ENCODE results near the gene GNAS. TPM values are rescaled to one million over a fixed set of nuclear protein-coding genes. Genes with fewer than 3 reads are reported as not detected.

GNAS gene
- total RNA-seq, 1 donor from 2014 or later: 617 TPM

- ATAC-seq (peak; percentile 99), DNase-seq (ENCODE audit: low spot score) (peak; percentile 92)
- intact Hi-C loops (cut with DNase I): no loop called here
These were observed 55.0 kb downstream of the GNAS start for GRCh38 chr20:58907320-58908137.

DNA sequence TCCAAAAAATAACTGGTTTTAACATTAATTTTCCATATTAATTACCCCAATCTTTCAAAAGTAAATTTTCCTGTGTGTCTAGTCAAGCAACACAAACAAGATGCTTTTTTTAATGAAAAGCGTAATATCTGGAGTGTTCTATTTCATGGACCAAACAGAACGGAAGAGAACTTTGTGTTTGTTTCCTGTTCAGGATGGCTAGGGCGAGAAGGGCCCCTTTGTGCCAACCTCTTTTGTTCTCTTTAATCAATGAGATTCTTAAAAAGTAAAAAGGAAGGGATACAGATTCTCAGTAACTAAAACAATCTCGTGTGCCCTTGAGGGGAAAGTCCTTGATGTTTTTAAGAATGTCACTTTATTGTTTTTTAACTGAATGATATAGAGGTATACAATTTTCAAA lies 55.7 kb downstream of the GNAS start:
- ATAC-seq: no peak
- no peak for DNase-seq (ENCODE audit: low spot score)
- intact Hi-C loops (cut with DNase I): no loop called here

DNA sequence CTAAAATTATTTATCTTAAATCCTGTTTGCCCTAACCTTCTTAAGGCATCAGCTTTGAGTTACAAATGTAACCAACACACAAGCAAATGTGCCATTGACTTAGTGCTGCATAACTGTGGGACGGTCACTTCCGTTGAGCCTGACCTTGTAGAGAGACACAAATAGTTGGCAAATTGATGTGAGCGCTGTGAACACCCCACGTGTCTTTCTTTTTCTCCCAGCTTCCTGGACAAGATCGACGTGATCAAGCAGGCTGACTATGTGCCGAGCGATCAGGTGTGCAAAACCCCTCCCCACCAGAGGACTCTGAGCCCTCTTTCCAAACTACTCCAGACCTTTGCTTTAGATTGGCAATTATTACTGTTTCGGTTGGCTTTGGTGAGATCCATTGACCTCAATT lies 56.4 kb downstream of the GNAS start:
- no peak for DNase-seq (ENCODE audit: low spot score)
- ATAC-seq: no peak
- intact Hi-C loops (cut with DNase I): no loop called here

- intact Hi-C loops (cut with DNase I): no loop called here
- ATAC-seq: no peak
- no peak for DNase-seq (ENCODE audit: low spot score)
These were observed 57.1 kb downstream of the GNAS start for GRCh38 chr20:58909585-58909984.

- intact Hi-C loops (cut with DNase I): no loop called here
- DNase-seq (ENCODE audit: low spot score): no peak
- no peak for ATAC-seq
These were observed 58.0 kb downstream of the GNAS start for GRCh38 chr20:58910473-58910872.

DNA sequence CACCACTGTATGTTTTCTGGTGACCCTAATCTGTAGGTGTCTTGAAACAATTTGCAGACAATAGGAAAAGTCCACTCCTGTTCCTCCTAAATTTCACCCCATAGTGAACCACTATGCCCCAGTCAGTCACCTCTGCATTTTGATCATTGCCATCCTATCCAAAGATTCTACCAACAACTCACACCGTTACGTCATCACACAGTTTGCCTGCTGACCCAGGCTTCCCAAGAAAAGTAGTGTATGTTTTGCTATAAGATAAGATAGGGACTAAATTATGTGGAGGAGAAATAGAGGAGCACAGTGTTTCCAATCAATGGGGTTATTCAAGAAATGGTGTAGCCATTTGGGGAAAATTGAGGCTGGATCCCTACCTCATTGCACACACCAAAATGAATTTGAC lies 58.8 kb downstream of the GNAS start:
- ATAC-seq (no peak), DNase-seq (ENCODE audit: low spot score) (no peak)
- intact Hi-C loops (cut with DNase I): no loop called here

DNA sequence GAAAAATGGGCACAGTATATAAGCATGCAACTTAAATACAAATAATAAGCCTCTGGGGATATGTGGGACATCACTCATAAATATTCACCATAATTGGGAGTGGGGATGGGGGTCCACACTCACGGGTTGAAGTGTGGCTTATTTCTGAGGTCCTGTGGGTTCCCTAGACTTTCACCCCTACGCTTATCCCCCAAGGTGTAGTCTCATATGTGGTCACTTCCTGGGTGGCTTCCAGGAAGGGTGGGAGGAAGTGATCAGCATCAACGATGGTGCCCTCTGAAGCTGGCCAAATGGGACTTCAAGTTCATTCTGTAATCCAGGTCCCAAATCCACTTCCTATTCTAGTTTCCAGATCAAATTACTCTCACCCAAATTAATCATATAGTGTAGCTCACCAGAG lies 59.5 kb downstream of the GNAS start:
- no peak for ATAC-seq
- intact Hi-C loops (cut with DNase I): no loop called here

GRCh38 chr20:58913079-58913478 lies 60.6 kb downstream of the GNAS start:
- no peak for DNase-seq (ENCODE audit: low spot score)
- intact Hi-C loops (cut with DNase I): no loop called here
- no peak for ATAC-seq

More for the DNA sequence above, 59.5 kb downstream of the GNAS start:
- no peak for DNase-seq (ENCODE audit: low spot score)

DNA sequence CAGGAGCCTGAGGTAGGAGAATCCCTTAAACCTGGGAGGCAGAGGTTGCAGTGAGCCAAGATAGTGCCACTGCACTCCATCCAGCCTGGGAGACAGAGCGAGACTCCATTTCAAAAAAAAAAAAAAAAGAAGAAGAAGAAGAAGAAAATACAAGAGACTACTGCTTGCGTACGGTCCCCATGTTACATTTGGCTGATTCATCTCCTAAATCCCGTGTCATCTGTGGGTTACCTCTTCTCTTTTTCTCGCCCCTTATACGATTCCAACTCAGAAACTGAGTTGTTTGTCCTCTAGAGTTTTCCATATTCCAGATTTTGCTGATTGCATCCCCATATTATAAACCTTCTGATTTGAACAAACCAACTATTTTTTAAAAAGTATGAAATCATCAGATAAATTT lies 66.1 kb downstream of the GNAS start:
- DNase-seq (ENCODE audit: low spot score): no peak
- ATAC-seq: no peak
- intact Hi-C loops (cut with DNase I): no loop called here

DNA sequence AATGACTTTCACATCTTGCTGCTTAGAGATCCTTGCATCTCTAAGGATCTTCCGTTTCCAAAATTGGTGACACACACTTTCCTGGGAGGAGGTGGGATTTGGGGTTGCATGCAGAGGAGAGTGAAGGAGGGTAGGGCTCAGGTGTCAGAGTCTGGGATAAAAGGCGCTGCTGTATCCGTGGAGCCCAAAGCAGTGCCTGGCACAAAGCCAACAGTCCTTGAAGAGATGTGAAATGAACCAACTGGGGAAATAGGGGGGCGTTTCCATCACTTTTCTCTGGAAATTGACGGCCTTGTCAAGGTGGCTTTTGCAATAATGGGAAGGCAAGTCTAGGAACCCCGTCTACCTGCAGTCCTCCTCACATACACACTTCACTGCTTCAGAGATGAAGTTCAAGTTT lies 69.0 kb downstream of the GNAS start:
- intact Hi-C loops (cut with DNase I): no loop called here
- ATAC-seq: no peak
- no peak for DNase-seq (ENCODE audit: low spot score)

GRCh38 chr20:58922036-58922435 lies 69.5 kb downstream of the GNAS start:
- intact Hi-C loops (cut with DNase I): no loop called here
- no peak for DNase-seq (ENCODE audit: low spot score)
- ATAC-seq: no peak

DNA sequence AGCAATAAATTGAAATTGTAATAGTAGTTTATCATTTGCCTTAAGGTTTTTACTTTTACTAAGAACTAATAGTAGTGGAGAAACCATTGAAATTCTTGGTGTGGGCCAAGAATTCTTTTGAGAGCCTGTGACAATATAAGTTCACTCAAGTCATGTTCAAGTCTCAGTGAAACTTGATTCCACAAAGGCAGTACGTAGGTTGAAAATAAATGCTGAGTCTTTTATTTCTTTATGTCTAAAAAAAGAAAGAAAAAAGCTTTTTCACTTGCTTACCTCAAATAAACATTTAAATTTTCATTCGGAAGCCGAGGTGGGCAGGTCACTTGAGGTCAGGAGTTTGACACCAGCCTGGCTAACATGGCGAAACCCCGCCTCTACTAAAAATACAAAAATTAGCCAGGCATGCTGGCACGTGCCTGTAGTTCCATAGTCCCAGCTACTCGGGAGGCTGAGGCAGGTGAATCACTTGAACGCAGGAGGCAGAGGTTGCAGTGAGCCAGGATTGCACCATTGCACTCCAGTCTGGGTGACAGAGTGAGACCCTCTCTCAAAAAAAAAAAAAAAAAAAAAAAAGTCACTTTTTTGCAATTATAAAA lies 70.7 kb downstream of the GNAS start:
- ATAC-seq (no peak), DNase-seq (ENCODE audit: low spot score) (no peak)
- intact Hi-C loops (cut with DNase I): no loop called here

DNA sequence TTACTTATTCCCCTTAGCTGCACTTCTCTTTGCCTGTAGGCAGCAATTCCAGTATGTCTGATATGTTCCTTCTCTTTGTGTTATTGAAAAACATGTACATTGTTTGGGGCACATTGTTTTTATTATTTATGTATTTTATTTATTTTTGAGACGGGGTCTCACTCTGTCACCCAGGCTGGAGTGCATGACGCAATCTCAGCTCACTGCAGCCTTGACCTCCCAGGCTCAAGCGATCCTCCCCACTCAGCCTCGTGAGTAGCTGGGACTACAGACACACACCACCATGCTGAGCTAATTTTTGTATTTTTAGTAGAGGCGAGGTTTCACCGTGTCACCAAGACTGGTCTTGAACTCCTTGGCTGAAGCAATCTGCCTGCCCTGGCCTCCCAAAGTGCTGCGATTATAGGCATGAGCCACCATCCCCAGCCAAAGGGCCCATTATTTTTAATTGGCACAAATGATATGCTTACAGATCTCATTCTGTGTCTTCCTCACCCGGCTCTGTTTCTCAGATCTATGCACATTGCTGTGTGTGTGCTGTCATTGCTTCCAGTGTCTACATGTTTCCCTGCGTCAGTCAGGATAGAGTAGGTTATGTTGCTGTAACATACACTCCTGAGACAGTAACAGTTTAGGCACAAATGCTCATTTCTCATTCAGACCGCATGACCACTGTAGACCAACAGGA lies 74.4 kb downstream of the GNAS start:
- intact Hi-C loops (cut with DNase I): no loop called here
- no peak for ATAC-seq
- no peak for DNase-seq (ENCODE audit: low spot score)

DNA sequence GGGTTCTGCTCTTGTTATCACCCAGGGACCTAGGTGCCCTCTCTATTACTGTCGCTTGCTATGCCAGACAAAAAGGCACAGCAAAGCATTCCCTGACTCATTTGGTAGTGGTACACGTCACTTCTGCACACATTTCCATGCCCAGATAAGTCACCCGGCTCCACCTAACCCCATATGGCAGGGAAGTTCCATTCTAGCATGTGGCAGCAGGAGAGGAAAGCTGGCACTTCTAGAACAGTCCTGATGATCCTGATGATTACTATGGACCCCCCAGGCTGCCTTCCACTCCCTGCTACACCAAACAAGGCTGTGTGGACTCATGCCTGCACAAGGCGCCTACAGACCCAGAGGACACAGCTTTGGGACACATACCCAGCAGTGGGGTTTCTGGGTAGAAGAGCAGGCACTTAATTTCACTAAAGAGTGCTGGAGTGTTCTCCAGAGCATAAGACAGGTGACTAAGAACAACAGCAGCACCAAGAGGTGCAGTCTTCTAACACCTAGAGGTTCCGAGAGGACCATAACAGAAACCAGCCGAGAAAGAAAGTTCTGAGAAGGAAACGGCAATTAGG lies 75.1 kb downstream of the GNAS start:
- intact Hi-C loops (cut with DNase I): no loop called here
- no peak for ATAC-seq
- DNase-seq (ENCODE audit: low spot score): no peak

GRCh38 chr20:58930496-58930895 lies 78.0 kb downstream of the GNAS start:
- intact Hi-C loops (cut with DNase I): no loop called here

GRCh38 chr20:58932170-58932569 lies 79.7 kb downstream of the GNAS start:
- intact Hi-C loops (cut with DNase I): no loop called here
- DNase-seq (ENCODE audit: low spot score) (no peak), ATAC-seq (no peak)

More at GRCh38 chr20:58930496-58930895, 78.0 kb downstream of the GNAS start:
- ATAC-seq (no peak), DNase-seq (ENCODE audit: low spot score) (no peak)

DNA sequence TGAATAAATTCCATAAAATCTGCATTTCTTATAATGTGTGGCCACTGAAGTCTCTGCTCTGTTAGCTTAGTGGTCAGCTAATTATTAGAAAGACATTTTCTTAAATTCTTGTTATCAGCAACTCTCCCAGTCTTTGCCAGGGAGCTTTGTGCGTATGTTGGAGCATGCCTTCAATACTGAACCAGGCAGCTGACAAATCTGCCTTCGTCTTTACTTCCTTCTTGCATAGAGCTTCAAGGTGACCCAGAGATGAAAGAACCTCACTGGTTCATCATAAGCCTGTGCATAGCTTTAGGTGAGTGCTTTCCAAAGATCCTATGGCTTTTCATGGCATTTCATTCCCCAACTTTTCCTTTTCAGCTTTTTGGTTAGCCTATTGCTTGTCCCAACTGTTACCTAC lies 85.6 kb downstream of the GNAS start:
- ATAC-seq (no peak), DNase-seq (ENCODE audit: low spot score) (no peak)
- intact Hi-C loops (cut with DNase I): no loop called here

DNA sequence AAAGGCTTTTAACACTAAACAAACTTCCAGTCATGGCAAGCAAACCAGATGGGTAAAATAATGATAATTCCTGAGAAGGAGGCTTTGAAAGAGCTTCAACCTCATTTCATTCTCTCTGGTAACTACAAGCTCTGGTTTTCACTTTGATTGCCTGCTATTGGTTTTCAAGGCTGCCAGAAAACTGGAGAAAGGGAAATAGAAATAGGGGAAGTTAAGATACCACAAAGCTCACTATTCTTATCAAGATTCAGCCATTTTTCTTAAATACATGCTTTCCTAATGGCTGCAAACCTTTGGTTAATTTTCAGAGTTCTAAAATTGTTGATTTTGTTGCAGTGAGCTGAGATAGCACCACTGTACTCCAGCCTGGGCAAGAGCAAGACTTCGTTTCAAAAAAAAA lies 86.0 kb downstream of the GNAS start:
- intact Hi-C loops (cut with DNase I): no loop called here
- ATAC-seq (no peak), DNase-seq (ENCODE audit: low spot score) (no peak)

DNA sequence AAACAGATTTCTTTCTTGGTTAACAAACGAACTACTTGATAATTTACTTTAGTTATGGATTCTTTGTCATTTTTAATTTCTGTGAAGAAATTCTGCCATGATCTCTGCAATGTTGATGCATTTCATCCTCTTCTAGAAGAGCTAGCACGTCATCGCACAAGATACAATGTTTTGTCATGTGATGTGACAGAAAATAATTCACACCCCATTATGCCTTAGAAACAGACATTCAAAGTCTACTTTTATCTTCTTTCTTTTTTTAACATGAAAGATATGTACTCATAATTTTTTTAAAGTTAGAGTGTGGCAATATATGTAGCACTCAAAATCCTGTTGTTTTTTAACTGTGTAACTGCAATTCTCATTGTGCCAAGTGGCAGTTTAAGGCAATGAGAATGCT lies 89.0 kb downstream of the GNAS start:
- ATAC-seq (no peak), DNase-seq (ENCODE audit: low spot score) (no peak)
- intact Hi-C loops (cut with DNase I): no loop called here

- DNase-seq (ENCODE audit: low spot score) (no peak), ATAC-seq (no peak)
- intact Hi-C loops (cut with DNase I): no loop called here
These were observed 90.0 kb downstream of the GNAS start for GRCh38 chr20:58942549-58942948.

Measured in sciatic nerve (tissue), 2 donors.